DOHH2 (cell line): ENCODE results near the gene PARD6A.

ENCODE experiments used
- EZH2phosphoT487 ChIP-seq: fragments of 200-600 bp; sonication (generic); IDR thresholded peaks from 2 replicates; pipeline ENCODE4 v1.6.1; 2017; ENCODE audit warnings: borderline replicate concordance, mild to moderate bottlenecking, antibody characterized with exemption, low read length, moderate library complexity, mixed read lengths
- TF ChIP-seq, protein P1 (sequence below): fragments of 200-600 bp; sonication (generic); IDR thresholded peaks from one replicate; pipeline ENCODE4 v1.5.1; 2014; ENCODE audit warnings: antibody characterized with exemption, mild to moderate bottlenecking, low read depth, low read length; ENCODE audit not compliant: poor library complexity, severe bottlenecking

- TF ChIP-seq, protein P1, sequence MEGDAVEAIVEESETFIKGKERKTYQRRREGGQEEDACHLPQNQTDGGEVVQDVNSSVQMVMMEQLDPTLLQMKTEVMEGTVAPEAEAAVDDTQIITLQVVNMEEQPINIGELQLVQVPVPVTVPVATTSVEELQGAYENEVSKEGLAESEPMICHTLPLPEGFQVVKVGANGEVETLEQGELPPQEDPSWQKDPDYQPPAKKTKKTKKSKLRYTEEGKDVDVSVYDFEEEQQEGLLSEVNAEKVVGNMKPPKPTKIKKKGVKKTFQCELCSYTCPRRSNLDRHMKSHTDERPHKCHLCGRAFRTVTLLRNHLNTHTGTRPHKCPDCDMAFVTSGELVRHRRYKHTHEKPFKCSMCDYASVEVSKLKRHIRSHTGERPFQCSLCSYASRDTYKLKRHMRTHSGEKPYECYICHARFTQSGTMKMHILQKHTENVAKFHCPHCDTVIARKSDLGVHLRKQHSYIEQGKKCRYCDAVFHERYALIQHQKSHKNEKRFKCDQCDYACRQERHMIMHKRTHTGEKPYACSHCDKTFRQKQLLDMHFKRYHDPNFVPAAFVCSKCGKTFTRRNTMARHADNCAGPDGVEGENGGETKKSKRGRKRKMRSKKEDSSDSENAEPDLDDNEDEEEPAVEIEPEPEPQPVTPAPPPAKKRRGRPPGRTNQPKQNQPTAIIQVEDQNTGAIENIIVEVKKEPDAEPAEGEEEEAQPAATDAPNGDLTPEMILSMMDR: peak; percentile 50
- TF ChIP-seq EZH2phosphoT487: no peak
These were observed 47.0 kb upstream of the PARD6A start for GRCh38 chr16:67613808-67614207.
